Kidney glomerular epithelial cell (primary cell): Measurements from ENCODE around the gene SLC17A9.

Source experiments
- DNase-seq: peaks from one replicate; lab custom pipeline; 2025; lab: John Stamatoyannopoulos, UW

SLC17A9 gene

GRCh38 chr20:62984666-62985443 is 32.3 kb downstream of the SLC17A9 start:
- no peak for DNase-seq

- no peak for DNase-seq
Observed at GRCh38 chr20:62985444-62985778, 32.9 kb downstream of the SLC17A9 start.

GRCh38 chr20:62986257-62986800 is 33.8 kb downstream of the SLC17A9 start:
- no peak for DNase-seq

GRCh38 chr20:62987114-62987513 is 34.6 kb downstream of the SLC17A9 start:
- no peak for DNase-seq

GRCh38 chr20:62989201-62989601 is 36.7 kb downstream of the SLC17A9 start:
- DNase-seq, result no peak

- DNase-seq, result no peak
Observed at GRCh38 chr20:62990306-62990825, 37.9 kb downstream of the SLC17A9 start.

GRCh38 chr20:62991196-62991807 is 38.8 kb downstream of the SLC17A9 start:
- DNase-seq, result no peak

GRCh38 chr20:62991863-62992262 is 39.4 kb downstream of the SLC17A9 start:
- no peak for DNase-seq

GRCh38 chr20:62993856-62994494 is 41.5 kb downstream of the SLC17A9 start:
- DNase-seq, result no peak

GRCh38 chr20:62994869-62995281 is 42.4 kb downstream of the SLC17A9 start:
- no peak for DNase-seq

GRCh38 chr20:62995481-62995880 is 43.0 kb downstream of the SLC17A9 start:
- no peak for DNase-seq

GRCh38 chr20:62995898-62996595 is 43.5 kb downstream of the SLC17A9 start:
- no peak for DNase-seq

GRCh38 chr20:62996596-62996982 is 44.1 kb downstream of the SLC17A9 start:
- no peak for DNase-seq

- DNase-seq, result no peak
Observed at GRCh38 chr20:62997417-62998035, 45.0 kb downstream of the SLC17A9 start.

- no peak for DNase-seq
Observed at GRCh38 chr20:62998449-62998848, 45.9 kb downstream of the SLC17A9 start.

- no peak for DNase-seq
Observed at GRCh38 chr20:62999580-62999979, 47.1 kb downstream of the SLC17A9 start.

GRCh38 chr20:63000036-63000435 is 47.5 kb downstream of the SLC17A9 start:
- no peak for DNase-seq

GRCh38 chr20:63000958-63001357 is 48.4 kb downstream of the SLC17A9 start:
- DNase-seq, result no peak

GRCh38 chr20:63002511-63002910 is 50.0 kb downstream of the SLC17A9 start:
- no peak for DNase-seq

- no peak for DNase-seq
Observed at GRCh38 chr20:63003546-63003945, 51.0 kb downstream of the SLC17A9 start.

GRCh38 chr20:63004607-63005364 is 52.3 kb downstream of the SLC17A9 start:
- DNase-seq, result no peak
